Stimulated activated effector memory CD8-positive, alpha-beta T cell treated with anti-CD3 and anti-CD28 coated beads, Interleukin-12 subunit alpha, Interleukin-12 subunit beta, amount 100 ng/mL, for 72 hours (primary cell): ENCODE measurements around the gene RAB20.

ENCODE experiments used
- ATAC-seq: fragments of 150-1000 bp; cut with Tn5 transposase; 2 replicates; pipeline ENCODE4 v1.10.0; 2021
- DNase-seq, 2 donors: peaks; one replicate each; pipeline ENCODE4 v3.0.0; 2021 to 2022; ENCODE audit warnings: low spot score in 2 of 2
- H3K27ac Mint-ChIP-seq: one replicate; pipeline ENCODE4 v1.8.0; 2022; ENCODE audit warnings: mild to moderate bottlenecking, mixed read lengths
- H3K36me3 Mint-ChIP-seq: one replicate; pipeline ENCODE4 v1.8.0; 2022; ENCODE audit warnings: mild to moderate bottlenecking, mixed read lengths
- H3K4me1 Mint-ChIP-seq: one replicate; pipeline ENCODE4 v1.8.0; 2022; ENCODE audit warnings: mixed read lengths
- H3K4me3 Mint-ChIP-seq: one replicate; pipeline ENCODE4 v1.8.0; 2022; ENCODE audit warnings: mild to moderate bottlenecking, mixed read lengths
- H3K9me3 Mint-ChIP-seq: one replicate; pipeline ENCODE4 v1.8.0; 2022; ENCODE audit warnings: mixed read lengths

Gene RAB20

GRCh38 chr13:110564472-110564985 is 3.0 kb upstream of the RAB20 start:
- Mint-ChIP-seq H3K36me3 (no peaks in the 10 kb centered on the region), H3K4me3 (no peak overlapping the region), H3K27ac (no peak overlapping the region), H3K9me3 (no peaks in the 10 kb centered on the region), H3K4me1 (peaks cover 16% of the 10 kb centered on the region)
- DNase-seq (no peak), ATAC-seq (no peak)

GRCh38 chr13:110563463-110563774 is 1.9 kb upstream of the RAB20 start:
- H3K4me1 Mint-ChIP-seq = peaks cover 16% of the 10 kb centered on the region
- H3K9me3 Mint-ChIP-seq = no peaks in the 10 kb centered on the region
- no peak overlapping the region for H3K27ac Mint-ChIP-seq
- no peak for ATAC-seq
- H3K36me3 Mint-ChIP-seq = no peaks in the 10 kb centered on the region
- no peak overlapping the region for H3K4me3 Mint-ChIP-seq
- no peak for DNase-seq

- DNase-seq (no peak), ATAC-seq (no peak)
- H3K4me3 Mint-ChIP-seq = peak overlapping the region; percentile 82
- H3K9me3 Mint-ChIP-seq = no peaks in the 10 kb centered on the region
- H3K27ac Mint-ChIP-seq = no peak overlapping the region
- no peaks in the 10 kb centered on the region for H3K36me3 Mint-ChIP-seq
- peaks cover 16% of the 10 kb centered on the region for H3K4me1 Mint-ChIP-seq
Observed at GRCh38 chr13:110562696-110563462, 1.4 kb upstream of the RAB20 start.

- H3K27ac Mint-ChIP-seq = peak overlapping the region; percentile 41
- H3K4me3 Mint-ChIP-seq = peak overlapping the region; percentile 82
- peaks cover 16% of the 10 kb centered on the region for H3K4me1 Mint-ChIP-seq
- H3K36me3 Mint-ChIP-seq = no peaks in the 10 kb centered on the region
- H3K9me3 Mint-ChIP-seq = no peaks in the 10 kb centered on the region
- DNase-seq (no peak), ATAC-seq (no peak)
Observed at GRCh38 chr13:110562036-110562597, 595 bp upstream of the RAB20 start.

- Mint-ChIP-seq H3K27ac (no peak overlapping the region), H3K4me3 (peak overlapping the region; percentile 82), H3K9me3 (no peaks in the 10 kb centered on the region), H3K36me3 (no peaks in the 10 kb centered on the region), H3K4me1 (peaks cover 20% of the 10 kb centered on the region)
- ATAC-seq (no peak), DNase-seq (peak in 1 of 2 donors; percentile 56)
Observed at GRCh38 chr13:110560601-110561343, 750 bp downstream of the RAB20 start.

GRCh38 chr13:110559986-110560385 is 1.5 kb downstream of the RAB20 start:
- peaks cover 26% of the 10 kb centered on the region for H3K4me1 Mint-ChIP-seq
- ATAC-seq (no peak), DNase-seq (no peak)
- no peak overlapping the region for H3K27ac Mint-ChIP-seq
- H3K36me3 Mint-ChIP-seq = no peaks in the 10 kb centered on the region
- H3K9me3 Mint-ChIP-seq = no peaks in the 10 kb centered on the region
- peak overlapping the region; percentile 82 for H3K4me3 Mint-ChIP-seq

GRCh38 chr13:110559429-110559943 is 2.0 kb downstream of the RAB20 start:
- Mint-ChIP-seq H3K4me1 (peaks cover 26% of the 10 kb centered on the region), H3K4me3 (peak overlapping the region; percentile 82), H3K27ac (no peak overlapping the region), H3K9me3 (no peaks in the 10 kb centered on the region), H3K36me3 (no peaks in the 10 kb centered on the region)
- no peak for ATAC-seq
- no peak for DNase-seq

GRCh38 chr13:110557610-110558305 is 3.8 kb downstream of the RAB20 start:
- DNase-seq (no peak), ATAC-seq (no peak)
- Mint-ChIP-seq H3K4me3 (no peak overlapping the region), H3K9me3 (no peaks in the 10 kb centered on the region), H3K27ac (no peak overlapping the region), H3K36me3 (no peaks in the 10 kb centered on the region), H3K4me1 (peaks cover 23% of the 10 kb centered on the region)

- Mint-ChIP-seq H3K9me3 (no peaks in the 10 kb centered on the region), H3K4me1 (peaks cover 19% of the 10 kb centered on the region), H3K36me3 (no peaks in the 10 kb centered on the region), H3K4me3 (no peak overlapping the region), H3K27ac (no peak overlapping the region)
- ATAC-seq (no peak), DNase-seq (no peak)
Observed at GRCh38 chr13:110557082-110557481, 4.4 kb downstream of the RAB20 start.

GRCh38 chr13:110556224-110556606 is 5.3 kb downstream of the RAB20 start:
- H3K4me1 Mint-ChIP-seq = peaks cover 22% of the 10 kb centered on the region
- DNase-seq (no peak), ATAC-seq (no peak)
- no peak overlapping the region for H3K4me3 Mint-ChIP-seq
- H3K36me3 Mint-ChIP-seq = no peaks in the 10 kb centered on the region
- H3K27ac Mint-ChIP-seq = no peak overlapping the region
- no peaks in the 10 kb centered on the region for H3K9me3 Mint-ChIP-seq

- peaks cover 22% of the 10 kb centered on the region for H3K4me1 Mint-ChIP-seq
- no peaks in the 10 kb centered on the region for H3K9me3 Mint-ChIP-seq
- no peak overlapping the region for H3K27ac Mint-ChIP-seq
- ATAC-seq (no peak), DNase-seq (no peak)
- H3K36me3 Mint-ChIP-seq = no peaks in the 10 kb centered on the region
- H3K4me3 Mint-ChIP-seq = no peak overlapping the region
Observed at GRCh38 chr13:110555601-110556223, 5.8 kb downstream of the RAB20 start.

- H3K4me3 Mint-ChIP-seq = no peak overlapping the region
- H3K36me3 Mint-ChIP-seq = no peaks in the 10 kb centered on the region
- ATAC-seq (no peak), DNase-seq (no peak)
- peaks cover 17% of the 10 kb centered on the region for H3K4me1 Mint-ChIP-seq
- no peaks in the 10 kb centered on the region for H3K9me3 Mint-ChIP-seq
- H3K27ac Mint-ChIP-seq = no peak overlapping the region
Observed at GRCh38 chr13:110554946-110555345, 6.6 kb downstream of the RAB20 start.

- Mint-ChIP-seq H3K4me1 (peaks cover 17% of the 10 kb centered on the region), H3K9me3 (no peaks in the 10 kb centered on the region), H3K36me3 (no peaks in the 10 kb centered on the region), H3K4me3 (no peak overlapping the region), H3K27ac (no peak overlapping the region)
- ATAC-seq = no peak
- no peak for DNase-seq
Observed at GRCh38 chr13:110554227-110554836, 7.2 kb downstream of the RAB20 start.

GRCh38 chr13:110553417-110553816 is 8.1 kb downstream of the RAB20 start:
- Mint-ChIP-seq H3K36me3 (no peaks in the 10 kb centered on the region), H3K4me3 (no peak overlapping the region), H3K4me1 (peaks cover 17% of the 10 kb centered on the region), H3K9me3 (no peaks in the 10 kb centered on the region), H3K27ac (no peak overlapping the region)
- DNase-seq = no peak
- no peak for ATAC-seq
